HUES64 (cell line): Measurements from ENCODE around the gene DRD4.

ENCODE experiments used
- H3K27ac ChIP-seq: 2 replicates; pipeline ENCODE4 v1.7.0; 2013; ENCODE audit warnings: low read depth, low read length, inconsistent platforms
- H3K27me3 ChIP-seq: 2 replicates; pipeline ENCODE4 v1.6.1; 2013; ENCODE audit warnings: mild to moderate bottlenecking, low read length; ENCODE audit not compliant: insufficient read depth
- H3K36me3 ChIP-seq: 2 replicates; pipeline ENCODE4 v1.6.1; 2013; ENCODE audit warnings: mild to moderate bottlenecking, low read length; ENCODE audit not compliant: insufficient read depth
- H3K4me1 ChIP-seq: 2 replicates; pipeline ENCODE4 v1.6.1; 2013; ENCODE audit warnings: mild to moderate bottlenecking, low read length, moderate library complexity; ENCODE audit not compliant: insufficient read depth
- H3K4me3 ChIP-seq: 2 replicates; pipeline ENCODE4 v1.5.1; 2013; ENCODE audit warnings: mild to moderate bottlenecking, low read length, moderate library complexity
- H3K9ac ChIP-seq: 2 replicates; pipeline ENCODE4 v1.6.1; 2013; ENCODE audit warnings: mild to moderate bottlenecking, low read depth, low read length
- H3K9me3 ChIP-seq: 2 replicates; pipeline ENCODE4 v1.6.1; 2013; ENCODE audit warnings: low read depth, low read length; ENCODE audit not compliant: insufficient read depth
- WGBS: fragments of 150-250, 120-280 bp; methylation state at CpG from one replicate; pipeline ENCODE4 v1.1.7; 2013; ENCODE audit warnings: missing lambda C conversion rate; 5-methylcytosine and 5-hydroxymethylcytosine counted together

DRD4 gene

GRCh38 chr11:617199-617911 lies 19.7 kb upstream of the DRD4 start:
- H3K27ac ChIP-seq: no peak overlapping the region
- no peak overlapping the region for H3K9ac ChIP-seq
- no peak overlapping the region for H3K4me3 ChIP-seq
- WGBS: 95% methylated on average over 57 of the region's 57 CpGs
- no peaks in the 10 kb centered on the region for H3K9me3 ChIP-seq
- H3K36me3 ChIP-seq: peaks cover 17% of the 10 kb centered on the region
- peaks cover 2% of the 10 kb centered on the region; the same call in 1 of the 2 replicates for H3K4me1 ChIP-seq
- H3K27me3 ChIP-seq: no peaks in the 10 kb centered on the region

- no peak overlapping the region for H3K4me3 ChIP-seq
- no peaks in the 10 kb centered on the region for H3K27me3 ChIP-seq
- H3K27ac ChIP-seq: no peak overlapping the region
- H3K9me3 ChIP-seq: no peaks in the 10 kb centered on the region
- no peak overlapping the region for H3K9ac ChIP-seq
- H3K36me3 ChIP-seq: peaks cover 10% of the 10 kb centered on the region
- H3K4me1 ChIP-seq: peaks cover 2% of the 10 kb centered on the region; the same call in 1 of the 2 replicates
- WGBS: 97% methylated on average over 25 of the region's 25 CpGs
These were observed 19.0 kb upstream of the DRD4 start for GRCh38 chr11:617912-618682.

- H3K9me3 ChIP-seq: no peaks in the 10 kb centered on the region
- H3K4me1 ChIP-seq: peaks cover 2% of the 10 kb centered on the region; the same call in 1 of the 2 replicates
- H3K4me3 ChIP-seq: no peak overlapping the region
- WGBS: 93% methylated on average over 24 of the region's 24 CpGs
- H3K27ac ChIP-seq: no peak overlapping the region
- no peak overlapping the region for H3K9ac ChIP-seq
- no peaks in the 10 kb centered on the region for H3K27me3 ChIP-seq
- peaks cover 7% of the 10 kb centered on the region; the same call in 1 of the 2 replicates for H3K36me3 ChIP-seq
These were observed 18.0 kb upstream of the DRD4 start for GRCh38 chr11:618856-619627.

GRCh38 chr11:619628-620050 lies 17.4 kb upstream of the DRD4 start:
- H3K4me3 ChIP-seq: no peak overlapping the region
- H3K36me3 ChIP-seq: peaks cover 5% of the 10 kb centered on the region; the same call in 1 of the 2 replicates
- H3K4me1 ChIP-seq: peaks cover 2% of the 10 kb centered on the region; the same call in 1 of the 2 replicates
- no peak overlapping the region for H3K9ac ChIP-seq
- H3K9me3 ChIP-seq: no peaks in the 10 kb centered on the region
- no peaks in the 10 kb centered on the region for H3K27me3 ChIP-seq
- H3K27ac ChIP-seq: no peak overlapping the region
- WGBS: 94% methylated on average over 18 of the region's 22 CpGs

- no peak overlapping the region for H3K4me3 ChIP-seq
- no peaks in the 10 kb centered on the region for H3K27me3 ChIP-seq
- no peak overlapping the region for H3K9ac ChIP-seq
- 94% methylated on average over 13 of the region's 13 CpGs for WGBS
- H3K36me3 ChIP-seq: peaks cover 5% of the 10 kb centered on the region; the same call in 1 of the 2 replicates
- no peaks in the 10 kb centered on the region for H3K9me3 ChIP-seq
- no peak overlapping the region for H3K27ac ChIP-seq
- H3K4me1 ChIP-seq: peaks cover 2% of the 10 kb centered on the region; the same call in 1 of the 2 replicates
These were observed 16.9 kb upstream of the DRD4 start for GRCh38 chr11:620201-620600.

GRCh38 chr11:620935-621814 lies 15.9 kb upstream of the DRD4 start:
- no peaks in the 10 kb centered on the region; the same call in 1 of the 2 replicates for H3K4me1 ChIP-seq
- H3K4me3 ChIP-seq: no peak overlapping the region
- no peaks in the 10 kb centered on the region; the same call in 1 of the 2 replicates for H3K27me3 ChIP-seq
- no peak overlapping the region for H3K9ac ChIP-seq
- no peaks in the 10 kb centered on the region for H3K9me3 ChIP-seq
- 87% methylated on average over 45 of the region's 45 CpGs for WGBS
- H3K27ac ChIP-seq: no peak overlapping the region
- H3K36me3 ChIP-seq: peaks cover 5% of the 10 kb centered on the region; the same call in 1 of the 2 replicates

GRCh38 chr11:621838-622237 lies 15.2 kb upstream of the DRD4 start:
- H3K27me3 ChIP-seq: peaks cover 4% of the 10 kb centered on the region; the same call in 1 of the 2 replicates
- 95% methylated on average over 27 of the region's 27 CpGs for WGBS
- no peaks in the 10 kb centered on the region for H3K9me3 ChIP-seq
- H3K27ac ChIP-seq: no peak overlapping the region
- peaks cover 5% of the 10 kb centered on the region; the same call in 1 of the 2 replicates for H3K36me3 ChIP-seq
- H3K4me3 ChIP-seq: no peak overlapping the region
- no peak overlapping the region for H3K9ac ChIP-seq
- H3K4me1 ChIP-seq: no peaks in the 10 kb centered on the region

- Histone ChIP-seq H3K9me3 (no peaks in the 10 kb centered on the region), H3K4me1 (no peaks in the 10 kb centered on the region), H3K9ac (no peak overlapping the region; the same call in 1 of the 2 replicates), H3K27ac (no peak overlapping the region), H3K4me3 (no peak overlapping the region), H3K36me3 (peaks cover under 1% of the 10 kb centered on the region; the same call in 1 of the 2 replicates), H3K27me3 (peaks cover 7% of the 10 kb centered on the region; the same call in 1 of the 2 replicates)
- 89% methylated on average over 15 of the region's 15 CpGs for WGBS
These were observed 13.7 kb upstream of the DRD4 start for GRCh38 chr11:623349-623869.

GRCh38 chr11:623999-624704 lies 12.9 kb upstream of the DRD4 start:
- no peaks in the 10 kb centered on the region for H3K4me1 ChIP-seq
- H3K4me3 ChIP-seq: no peak overlapping the region
- peaks cover 7% of the 10 kb centered on the region; the same call in 1 of the 2 replicates for H3K27me3 ChIP-seq
- H3K9ac ChIP-seq: no peak overlapping the region
- no peak overlapping the region for H3K27ac ChIP-seq
- H3K9me3 ChIP-seq: no peaks in the 10 kb centered on the region
- H3K36me3 ChIP-seq: no peaks in the 10 kb centered on the region
- WGBS: 89% methylated on average over 25 of the region's 25 CpGs
